ENCODE measurements around the gene TEN1.
"Not testable (repeated sequence)": the region's sequence is repeated elsewhere in the genome, so short reads cannot be mapped to it uniquely, and the experiment has no call there.

TEN1 gene, protein sequence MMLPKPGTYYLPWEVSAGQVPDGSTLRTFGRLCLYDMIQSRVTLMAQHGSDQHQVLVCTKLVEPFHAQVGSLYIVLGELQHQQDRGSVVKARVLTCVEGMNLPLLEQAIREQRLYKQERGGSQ

DNA sequence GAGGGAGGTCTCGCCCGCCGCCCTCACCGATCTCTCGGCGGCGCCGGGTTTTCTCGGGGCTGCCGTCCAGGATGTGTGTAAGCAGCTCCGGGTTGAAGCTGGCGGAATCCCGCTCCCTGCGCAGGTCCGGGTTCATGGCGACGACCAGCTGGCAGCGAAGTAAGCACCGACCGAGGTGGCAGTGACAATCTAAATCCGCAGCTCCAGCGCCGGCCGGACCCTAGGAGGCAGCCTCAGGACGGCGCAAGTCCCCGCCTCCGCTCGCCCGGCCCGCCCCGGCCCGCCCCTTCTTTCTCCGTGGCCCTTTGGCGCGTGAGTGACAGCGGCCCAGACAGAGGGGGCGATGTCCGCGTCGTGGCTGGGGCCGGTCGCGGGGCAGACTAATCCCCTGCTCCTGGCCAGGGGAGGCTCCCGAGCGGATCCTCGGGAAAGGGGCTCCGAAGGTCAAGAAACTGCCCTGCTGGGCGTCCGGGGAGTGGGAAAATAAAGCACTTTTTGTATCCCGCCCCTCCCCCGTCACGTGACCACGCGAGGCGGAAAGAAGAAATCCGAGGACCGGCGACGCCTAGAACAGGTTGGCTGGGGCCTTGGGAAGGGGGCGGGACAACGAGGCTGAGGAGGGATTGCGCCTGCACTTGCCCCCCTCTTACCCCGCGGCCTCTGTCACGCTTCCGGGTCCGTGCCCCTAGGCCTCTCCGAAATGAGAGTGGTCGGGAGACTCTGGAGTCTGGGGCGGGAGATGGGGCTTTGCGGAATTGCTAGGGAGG is at the start of gene TEN1, which contains the start of gene ACOX1:
Gene TEN1 (plus strand): TSS at position 303 of the 767 bp plus-strand sequence. CDS start 6,953 bp downstream, outside the sequence.
Gene ACOX1 (minus strand): TSS at position 229 of the 767 bp plus-strand sequence. CDS start 93 bp downstream, at position 136.
- peak; percentile 96 for DNase-seq

DNA sequence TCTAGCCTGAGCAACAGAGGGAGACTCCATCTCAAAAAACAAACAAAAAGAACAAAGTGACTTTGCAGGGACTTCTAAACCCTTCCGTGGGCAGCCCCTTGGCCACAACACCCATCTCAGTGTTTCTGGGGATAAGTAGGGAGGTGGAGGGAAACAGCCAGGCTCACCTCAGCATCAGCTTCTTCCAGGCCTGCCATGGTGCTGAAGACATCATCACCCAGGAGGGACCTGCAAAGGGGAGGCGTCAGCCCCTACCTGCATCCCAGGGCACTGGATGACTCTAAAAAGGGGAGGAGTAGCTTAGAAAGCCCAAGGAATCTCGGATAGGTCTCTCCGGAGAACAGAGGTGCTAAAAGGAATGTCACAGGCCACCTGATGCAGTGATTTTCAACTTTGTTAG is 48.0 kb upstream of the TEN1 start:
- no peak for DNase-seq

- no peak for DNase-seq
Measured at GRCh38 chr17:75932852-75933251, 46.2 kb upstream of the TEN1 start.

GRCh38 chr17:75933808-75934207 is 45.2 kb upstream of the TEN1 start:
- DNase-seq = no peak

DNA sequence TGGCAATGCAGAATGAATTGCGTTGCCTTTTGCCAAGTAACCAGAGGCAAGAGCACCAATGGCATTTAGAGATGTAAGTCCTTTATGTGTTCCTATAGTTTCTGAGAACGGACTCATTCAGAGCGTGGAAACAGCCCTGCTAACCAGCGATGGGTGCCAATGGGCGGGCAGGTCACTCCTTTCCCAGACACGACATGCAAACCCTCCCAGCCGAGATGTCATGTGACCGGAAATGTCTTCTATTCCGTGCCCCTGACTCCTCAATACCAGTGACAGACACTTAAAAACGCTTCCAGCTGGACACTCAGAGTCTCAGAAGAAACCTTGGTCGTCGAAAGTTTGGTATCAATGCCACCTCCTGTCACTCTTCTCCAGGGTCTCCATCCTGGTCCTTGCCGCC is 41.4 kb upstream of the TEN1 start:
- peak; percentile 21 for DNase-seq

DNA sequence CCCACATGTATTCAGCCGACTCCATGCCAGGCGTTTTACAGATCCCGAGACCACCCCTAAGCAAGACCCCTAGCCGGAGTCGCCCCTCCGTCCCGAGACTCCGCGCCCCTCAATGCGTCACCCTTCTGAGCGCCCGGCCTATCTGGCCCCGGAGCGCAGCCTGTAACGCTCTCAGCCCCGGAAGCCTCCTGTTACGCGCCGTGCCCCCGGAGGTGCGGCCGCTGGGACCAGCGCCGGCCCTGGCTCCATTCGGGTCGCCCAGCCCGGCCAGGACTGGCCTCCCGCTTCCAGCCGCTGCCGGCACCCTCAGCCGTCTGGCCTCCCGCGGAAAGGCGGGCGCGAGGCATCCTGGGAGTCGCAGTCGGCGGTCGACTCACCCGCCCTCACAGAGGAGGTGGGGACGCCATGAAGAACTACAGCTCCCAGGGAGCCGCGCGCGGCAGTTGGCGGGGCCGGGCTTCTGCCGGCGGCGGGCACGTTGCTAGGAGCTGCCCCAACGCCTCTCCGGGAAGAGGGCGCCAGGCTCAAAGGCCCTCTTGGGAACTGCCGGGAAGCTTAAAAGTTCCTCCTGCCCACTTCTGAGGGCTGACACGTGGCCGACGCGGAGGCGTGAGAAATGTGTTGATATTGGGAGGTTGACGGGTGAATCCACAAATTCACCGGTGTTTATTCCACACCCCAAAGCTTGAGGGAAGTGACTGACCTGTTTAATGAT is 38.2 kb upstream of the TEN1 start, which contains the start of gene FBF1:
Gene FBF1 (minus strand): TSS at position 316 of the 715 bp plus-strand sequence. CDS start 2,893 bp downstream, outside the sequence.
- peak; percentile 85 for DNase-seq

DNA sequence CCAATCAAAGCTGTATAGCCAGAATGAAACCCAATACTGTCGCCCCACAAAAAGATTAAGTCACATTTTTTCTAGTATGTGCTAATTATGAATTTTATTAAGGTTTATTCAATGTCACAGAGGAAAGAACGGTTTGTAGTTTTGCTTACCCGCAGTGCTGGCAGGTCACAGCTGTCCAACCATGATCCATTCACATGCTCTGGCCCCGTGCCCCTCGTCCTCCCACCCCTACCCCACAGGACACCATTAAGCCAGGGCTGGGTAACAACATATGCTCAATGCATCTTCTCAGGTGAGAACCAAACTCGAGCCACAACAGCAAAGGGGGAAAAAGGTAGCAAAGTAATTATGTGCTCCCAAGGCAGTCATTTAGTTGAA is 37.6 kb upstream of the TEN1 start:
- DNase-seq = no peak

DNA sequence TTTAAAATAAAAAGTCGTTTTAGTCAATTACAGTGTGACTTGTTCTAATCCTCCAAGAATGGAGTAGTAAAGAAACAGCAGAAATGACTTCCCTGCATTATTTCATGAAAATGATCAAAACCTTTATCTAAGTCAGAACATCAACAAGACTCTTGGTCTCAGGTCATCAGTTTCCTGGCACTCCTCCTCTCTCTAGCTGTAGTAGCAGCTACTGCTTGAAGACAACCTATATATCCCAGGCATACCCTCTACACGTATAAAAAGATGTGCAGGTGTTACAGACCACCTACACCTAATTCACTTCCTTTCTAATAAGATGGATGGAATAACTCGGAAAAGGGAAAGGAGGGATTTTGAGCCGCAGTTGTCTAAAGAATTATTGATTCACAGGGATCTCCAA is 36.6 kb upstream of the TEN1 start:
- DNase-seq = no peak

DNA sequence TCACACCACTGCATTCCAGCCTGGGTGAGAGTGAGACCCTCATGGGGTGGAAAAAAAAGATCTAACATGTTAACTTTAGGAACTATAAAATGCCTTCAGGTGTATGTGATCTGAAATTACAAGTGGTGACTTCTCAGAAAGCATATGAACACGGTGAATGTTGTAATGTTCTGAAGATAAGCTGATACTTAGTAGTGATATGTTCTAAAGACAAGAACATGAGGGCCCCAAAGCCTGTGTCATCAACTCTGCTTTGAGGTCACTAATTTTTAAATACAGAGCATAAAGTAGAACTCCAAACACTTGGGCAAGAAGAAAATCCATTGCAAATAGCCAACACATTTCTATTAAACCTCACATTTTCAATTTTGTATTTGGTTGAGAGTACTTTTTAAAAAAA is 35.5 kb upstream of the TEN1 start:
- no peak for DNase-seq

DNA sequence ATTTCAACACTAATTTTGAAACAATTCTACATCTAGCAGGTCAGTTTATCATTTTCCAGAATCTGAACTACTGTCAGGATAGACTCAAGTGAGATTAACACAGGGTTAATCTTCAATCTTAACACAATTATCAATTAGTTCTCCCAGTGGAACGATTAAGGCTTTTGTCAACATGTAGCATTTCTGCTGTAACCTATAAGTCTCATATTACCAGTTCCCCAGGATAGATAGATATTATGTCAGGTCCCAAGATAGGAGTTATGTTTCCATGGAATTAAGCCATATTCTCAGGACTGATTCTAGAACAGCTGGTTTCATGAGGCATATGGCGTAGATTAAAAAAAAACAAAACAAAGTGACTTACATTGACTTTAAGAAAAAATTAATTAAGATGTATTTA is 33.8 kb upstream of the TEN1 start:
- no peak for DNase-seq

DNA sequence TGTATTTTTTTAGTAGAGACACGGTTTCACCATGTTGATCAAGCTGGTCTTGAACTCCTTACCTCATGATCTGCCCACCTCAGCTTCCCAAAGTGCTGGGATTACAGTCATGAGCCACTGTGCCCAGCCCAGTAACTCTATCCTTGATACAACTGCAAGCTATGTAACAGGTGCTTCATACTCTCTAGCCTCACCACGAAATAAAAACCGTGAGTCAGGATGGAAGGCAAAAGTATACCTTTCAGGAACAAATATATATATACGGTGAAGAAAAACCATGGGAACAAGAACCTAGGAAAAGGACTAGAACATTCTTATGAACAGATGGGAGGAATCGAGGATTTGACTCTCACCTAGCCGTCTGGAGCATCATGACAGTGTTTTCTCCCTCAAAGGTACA is 28.6 kb upstream of the TEN1 start:
- no peak for DNase-seq

GRCh38 chr17:75950855-75951554 is 28.0 kb upstream of the TEN1 start:
- no peak for DNase-seq

- DNase-seq = no peak
Measured at GRCh38 chr17:75959051-75959838, 19.8 kb upstream of the TEN1 start.

- no peak for DNase-seq
Measured at GRCh38 chr17:75959839-75960511, 19.1 kb upstream of the TEN1 start.

DNA sequence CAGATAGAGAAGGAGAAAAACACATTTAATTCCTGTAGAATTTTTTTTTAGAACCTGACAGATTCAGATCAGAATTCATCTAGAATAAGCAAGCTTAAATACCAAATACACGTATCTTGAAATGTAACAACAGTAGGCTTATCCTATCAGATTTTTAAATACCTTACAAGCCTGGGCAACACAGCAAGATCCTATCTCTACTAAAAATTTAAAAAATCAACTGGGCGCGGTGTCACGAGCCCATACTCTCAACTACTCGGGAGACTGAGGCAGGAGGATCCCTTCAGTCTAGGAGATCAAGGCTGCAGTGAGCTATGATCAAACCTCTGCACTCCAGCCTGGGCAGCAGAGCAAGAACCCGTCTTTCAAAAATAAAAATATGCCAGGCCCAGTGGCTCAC is 13.6 kb upstream of the TEN1 start:
- DNase-seq = no peak

DNA sequence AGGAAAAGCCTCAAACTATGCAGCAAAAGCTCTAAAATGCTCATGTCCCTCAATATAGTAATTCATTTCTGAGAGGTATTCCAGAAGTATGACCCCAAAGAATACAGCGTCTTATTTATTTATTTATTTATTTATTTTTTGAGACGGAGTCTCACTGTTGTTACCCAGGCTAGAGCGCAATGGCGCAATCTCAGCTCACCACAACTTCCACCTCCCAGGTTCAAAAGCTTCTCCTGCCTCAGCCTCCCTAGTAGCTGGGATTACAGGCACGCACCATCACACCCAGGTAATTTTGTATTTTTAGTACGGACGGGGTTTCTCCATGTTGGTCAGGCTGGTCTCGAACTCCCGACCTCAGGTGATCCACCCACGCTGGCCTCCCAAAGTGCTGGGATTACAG is 10.0 kb upstream of the TEN1 start:
- DNase-seq = not testable (repeated sequence)

DNA sequence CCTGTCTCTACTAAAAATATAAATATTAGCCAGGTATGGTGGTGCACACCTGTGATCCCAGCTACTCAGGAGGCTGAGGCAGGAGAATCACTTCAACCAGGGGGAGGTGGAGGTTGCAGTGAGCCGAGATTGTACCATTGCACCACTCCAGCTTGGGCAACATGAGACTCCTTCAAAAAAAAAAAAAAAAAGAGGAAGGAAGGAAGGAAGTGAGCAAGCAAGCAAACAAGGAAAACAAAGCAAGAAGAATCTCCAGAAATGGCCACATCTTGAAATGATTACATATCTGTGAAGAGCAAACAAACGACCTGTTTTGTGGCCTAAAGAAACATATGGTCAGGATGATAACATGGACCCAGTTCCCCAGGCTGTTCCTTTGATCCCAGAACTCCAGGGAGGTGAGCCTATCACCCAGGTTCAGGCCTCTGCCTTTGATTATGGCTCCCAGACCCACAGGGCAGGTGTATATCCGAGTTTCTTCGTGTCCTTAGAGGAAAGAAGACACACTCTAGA is 9.0 kb upstream of the TEN1 start:
- DNase-seq = no peak

- DNase-seq = no peak
Measured at GRCh38 chr17:75970626-75971025, 8.4 kb upstream of the TEN1 start.

GRCh38 chr17:75975187-75975586 is 3.9 kb upstream of the TEN1 start:
- not testable (repeated sequence) for DNase-seq

- DNase-seq = no peak
Measured at GRCh38 chr17:75975757-75976174, 3.3 kb upstream of the TEN1 start.

DNA sequence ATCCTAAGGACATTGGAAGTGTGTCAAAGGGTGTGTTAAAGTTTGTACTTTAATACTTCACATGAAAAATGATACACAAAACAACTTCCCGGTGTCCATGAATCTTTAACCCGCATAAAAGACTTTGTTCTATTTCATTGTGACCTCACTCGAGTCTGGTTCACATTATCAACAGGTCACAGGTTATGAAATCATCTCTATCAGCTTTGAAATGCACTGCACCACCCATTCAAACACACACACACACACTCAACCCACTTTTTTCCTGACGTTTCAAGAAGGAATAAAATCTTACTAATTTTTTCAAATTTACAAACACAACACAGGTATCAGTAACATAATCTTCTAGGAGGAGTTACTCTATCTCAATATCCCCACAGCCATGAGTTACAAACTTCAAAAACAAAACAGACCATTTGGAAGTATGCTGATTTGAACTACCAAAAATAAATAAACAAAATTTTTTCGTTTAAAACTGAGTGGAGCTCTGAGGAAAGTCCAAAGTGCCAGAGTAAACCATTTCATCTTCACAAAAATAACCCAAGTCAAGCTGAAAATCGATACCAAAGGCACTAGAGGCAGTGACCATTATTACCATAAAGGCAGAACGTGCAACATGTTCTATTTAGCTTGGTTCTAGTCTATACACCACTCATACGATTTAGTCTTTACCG is 2.7 kb upstream of the TEN1 start:
- no peak for DNase-seq
